Upper lobe of left lung (tissue), 4 donors: ENCODE measurements around the gene ERICH3.

Source experiments
- CTCF ChIP-seq, 6 experiments: fragments of 450-650 bp in 4 of 6; fragments of 200-600 bp in 2 of 6; sonication (generic) in 2 of 6; IDR thresholded peaks; one replicate each; pipeline ENCODE4 v1.5.1; 2016 to 2019; ENCODE audit warnings: antibody characterized with exemption in 6 of 6
- POLR2A ChIP-seq, 4 donors: fragments of 450-650 bp; IDR thresholded peaks; one replicate each; pipeline ENCODE4 v1.5.1; 2016 to 2017; ENCODE audit warnings: antibody characterized with exemption in 4 of 4, mild to moderate bottlenecking in 2 of 4
- POLR2AphosphoS5 ChIP-seq, 2 donors: sonication (generic); formaldehyde crosslinking; IDR thresholded peaks; one replicate each; pipeline ENCODE4 v1.5.1; 2017; ENCODE audit warnings: antibody characterized with exemption in 2 of 2

- TF ChIP-seq CTCF (IDR thresholded peaks at IDR 0.05) (no peak), POLR2A (IDR thresholded peaks at IDR 0.05) (no peak), POLR2AphosphoS5 (IDR thresholded peaks at IDR 0.05) (no peak)
Measured at GRCh38 chr1:74530892-74531291, 142.7 kb downstream of the ERICH3 start.
